Caki2 (cell line): Measurements from ENCODE around the gene RAB33B. TPM values are rescaled to one million over a fixed set of nuclear protein-coding genes. Genes with fewer than 3 reads are reported as not detected.
A peak's percentile ranks its signal among the peaks of the same experiment; 100 is the strongest.
"Not testable (repeated sequence)": the region's sequence is repeated elsewhere in the genome, so short reads cannot be mapped to it uniquely, and the experiment has no call there.

Experiments used
- DNase-seq: peaks from one replicate; pipeline ENCODE4 v3.0.0-alpha.2; 2015; ENCODE audit warnings: low read depth
- in situ Hi-C: cut with HindIII; loops from 2 replicates; pipeline ENCODE4 v1.10.0; 2016; ENCODE audit warnings: low sequenced_read_pairs, low pct_unique_long_range_greater_than_20kb, mixed read lengths
- total RNA-seq: library from RNA; depleted of rRNA; stranded (reverse); fragments of >200 nt; shearing (Covaris generic); gene quantifications from 2 replicates; pipeline ENCODE4 v1.2.3, GENCODE V29; 2014; ENCODE audit warnings: low replicate concordance

Gene RAB33B
- total RNA-seq, 1 experiment from 2014 or later, result 9.5 TPM

DNA sequence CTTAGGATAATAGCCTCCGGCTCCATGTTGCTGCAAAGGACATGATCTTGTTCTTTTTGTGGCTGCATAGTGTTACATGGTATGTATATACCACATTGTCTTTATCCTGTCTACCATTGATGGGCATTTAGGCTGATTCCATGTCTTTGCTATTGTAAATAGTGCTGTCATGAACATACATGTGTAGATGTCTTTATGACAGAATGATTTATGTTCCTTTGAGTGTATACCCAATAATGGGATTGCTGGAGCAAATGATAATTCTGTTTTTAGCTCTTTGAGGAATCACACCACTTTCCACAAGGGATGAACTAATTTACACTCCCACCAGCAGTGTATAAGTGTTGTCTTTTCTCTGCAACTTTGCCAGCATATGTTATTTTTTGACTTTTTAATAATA is 4.6 kb downstream of the RAB33B start:
- no peak for DNase-seq
- in situ Hi-C loops, result no loop called here

DNA sequence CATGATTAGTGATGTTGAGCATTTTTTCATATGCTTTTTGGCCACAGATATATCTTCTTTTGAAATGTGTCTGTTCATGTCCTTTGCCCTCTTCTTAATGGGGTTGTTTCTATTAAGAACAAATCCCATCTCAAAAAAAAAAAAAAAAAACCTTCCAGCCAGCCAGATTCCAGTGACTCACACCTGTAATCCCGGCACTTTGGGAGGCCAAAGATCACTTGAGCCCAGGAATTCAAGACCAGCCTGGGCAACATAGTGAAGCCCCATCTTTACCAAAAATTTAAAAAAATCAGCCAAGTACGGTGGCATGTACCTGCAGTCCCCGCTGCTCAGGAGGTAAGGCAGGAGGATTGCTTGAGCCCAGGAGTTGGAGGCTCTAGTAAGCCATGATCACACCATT is 5.1 kb downstream of the RAB33B start:
- peak; percentile 55 for DNase-seq
- in situ Hi-C loops, result no loop called here

DNA sequence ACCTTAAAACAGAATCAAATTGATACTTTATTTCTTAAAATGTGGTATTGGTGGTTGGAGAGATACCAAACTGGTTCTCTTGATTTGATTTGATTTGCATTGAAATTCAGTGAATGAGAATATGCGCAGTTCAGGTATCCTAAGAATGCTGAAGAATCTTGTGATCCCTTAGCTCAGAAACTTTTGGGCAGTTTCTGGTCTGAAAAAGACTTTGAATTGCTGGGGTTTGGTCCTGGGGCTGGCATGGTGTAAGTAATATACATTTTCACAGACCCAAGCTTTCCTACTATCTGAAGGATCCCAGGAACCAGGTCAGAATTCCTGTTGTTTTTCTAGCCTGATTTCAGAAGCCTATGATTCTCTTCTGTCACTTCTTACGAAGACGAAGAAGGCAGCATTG is 6.6 kb downstream of the RAB33B start:
- in situ Hi-C loops, result no loop called here
- no peak for DNase-seq

DNA sequence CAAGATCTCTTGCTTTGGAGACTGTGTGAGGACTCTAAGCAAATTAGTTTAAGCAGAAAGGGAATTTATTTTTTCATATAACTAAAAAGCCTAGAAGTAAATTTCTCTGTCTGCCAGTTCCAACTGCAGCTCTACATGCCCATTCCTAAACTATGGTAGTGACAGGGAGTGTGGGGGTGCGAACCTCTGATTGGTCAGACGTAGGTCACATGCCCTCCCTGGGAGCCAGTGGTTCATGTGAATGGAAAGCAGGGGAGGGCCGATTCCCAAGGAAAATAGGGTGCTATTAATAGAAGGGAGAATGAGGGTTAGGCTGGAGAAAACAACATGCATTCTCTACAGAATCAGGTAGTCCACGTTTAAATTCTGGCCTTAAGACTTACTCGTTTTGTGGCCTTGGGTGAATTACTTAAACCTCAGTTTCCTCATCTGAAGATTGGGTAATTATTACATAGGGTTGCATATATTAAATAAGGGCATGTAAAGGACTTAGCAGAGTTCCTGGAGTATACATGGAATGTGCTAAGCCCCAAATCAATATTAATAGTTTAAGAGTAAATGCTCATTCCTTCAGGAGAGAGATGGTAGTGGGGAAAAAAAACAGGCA is 7.2 kb downstream of the RAB33B start:
- in situ Hi-C loops, result no loop called here

DNA sequence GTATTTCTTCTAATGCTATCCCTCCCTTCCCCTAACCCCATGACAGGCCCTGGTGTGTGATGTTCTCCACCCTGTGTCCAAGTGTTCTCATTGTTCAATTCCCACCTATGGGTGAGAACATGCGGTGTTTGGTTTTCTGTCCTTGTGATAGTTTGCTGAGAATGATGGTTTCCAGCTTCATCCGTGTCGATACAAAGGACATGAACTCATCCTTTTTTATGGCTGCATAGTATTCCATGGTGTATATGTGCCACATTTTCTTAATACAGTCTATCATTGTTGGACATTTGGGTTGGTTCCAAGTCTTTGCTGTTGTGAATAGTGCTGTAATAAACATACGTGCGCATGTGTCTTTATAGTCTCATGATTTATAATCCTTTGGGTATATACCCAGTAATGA is 10.6 kb downstream of the RAB33B start:
- in situ Hi-C loops, DNase-seq: not testable (repeated sequence)

More for the DNA sequence above, 7.2 kb downstream of the RAB33B start:
- no peak for DNase-seq

DNA sequence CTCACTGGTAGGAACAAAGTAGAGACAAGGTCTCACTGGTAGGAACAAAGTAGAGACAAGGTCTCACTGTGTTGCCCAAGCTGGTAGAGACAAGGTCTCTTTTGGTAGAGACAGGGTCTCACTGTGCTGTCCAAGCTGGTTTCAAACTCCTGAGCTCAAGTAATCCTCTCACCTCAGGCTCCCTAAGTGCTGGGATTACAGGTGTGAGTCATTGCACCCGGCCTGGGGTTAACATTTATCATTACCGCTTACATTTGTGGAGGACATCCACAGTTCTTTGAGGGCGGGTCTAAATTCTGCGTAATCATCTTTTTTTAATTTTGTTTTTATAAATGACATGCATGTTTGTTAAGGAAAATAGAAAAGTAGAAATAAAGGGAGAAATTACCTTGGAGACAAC is 12.0 kb downstream of the RAB33B start:
- in situ Hi-C loops, result no loop called here
- DNase-seq, result no peak

DNA sequence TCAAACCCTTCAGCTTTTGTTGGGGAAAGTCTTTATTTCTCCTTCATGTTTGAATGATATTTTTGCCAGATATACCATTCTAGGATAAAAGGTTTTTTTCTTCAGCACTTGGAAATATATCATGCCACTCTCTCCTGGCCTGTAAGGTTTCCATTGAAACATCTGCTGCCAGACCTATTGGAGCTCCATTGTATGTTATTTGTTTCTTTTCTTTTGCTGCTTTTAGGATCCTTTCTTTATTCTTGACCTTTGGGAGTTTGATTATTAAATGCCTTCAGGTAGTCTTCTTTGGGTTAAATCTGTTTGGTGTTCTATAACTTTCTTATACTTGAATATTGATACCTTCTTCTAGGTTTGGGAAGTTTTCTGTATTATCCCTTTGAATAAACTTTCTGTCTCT is 14.8 kb downstream of the RAB33B start:
- DNase-seq, in situ Hi-C loops: not testable (repeated sequence)

DNA sequence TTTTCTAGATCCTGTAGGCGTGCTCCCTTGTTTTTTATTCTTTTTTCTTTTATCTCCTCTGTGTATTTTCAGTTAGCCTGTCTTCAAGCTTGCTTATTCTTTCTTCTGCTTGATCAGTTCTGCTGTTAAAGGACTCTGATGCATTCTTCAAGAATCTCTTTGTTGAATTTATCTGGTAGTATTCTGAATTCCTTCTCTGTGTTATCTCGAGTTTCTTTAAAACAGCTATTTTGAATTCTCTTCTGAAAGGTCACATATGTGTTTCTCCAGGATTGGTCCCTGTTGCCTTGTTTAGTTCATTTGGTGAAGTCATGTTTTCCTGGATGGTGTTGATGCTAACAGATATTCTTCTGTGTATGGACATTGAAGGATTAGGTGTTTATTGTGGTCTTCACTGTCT is 15.3 kb downstream of the RAB33B start:
- DNase-seq, result no peak
- in situ Hi-C loops, result no loop called here

DNA sequence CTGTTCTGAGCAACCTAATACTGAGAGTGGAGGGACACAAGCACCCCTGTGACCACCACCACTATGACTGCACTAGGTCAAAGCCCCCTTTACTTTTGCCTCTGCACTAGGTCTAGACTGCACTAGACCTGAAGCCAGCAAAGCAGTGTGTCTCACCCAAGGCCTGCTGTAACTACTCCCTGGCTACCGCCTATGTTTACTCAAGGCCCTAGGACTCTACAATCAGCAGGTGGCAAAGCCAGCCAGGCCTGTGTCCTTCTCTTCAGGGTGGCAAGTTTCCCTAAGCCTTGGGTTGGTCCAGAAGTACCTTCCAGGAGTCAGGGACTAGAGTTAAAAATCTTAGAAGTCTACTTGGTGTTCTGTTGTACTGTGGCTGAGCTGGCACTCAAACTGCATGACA is 15.9 kb downstream of the RAB33B start:
- no peak for DNase-seq
- in situ Hi-C loops, result no loop called here

DNA sequence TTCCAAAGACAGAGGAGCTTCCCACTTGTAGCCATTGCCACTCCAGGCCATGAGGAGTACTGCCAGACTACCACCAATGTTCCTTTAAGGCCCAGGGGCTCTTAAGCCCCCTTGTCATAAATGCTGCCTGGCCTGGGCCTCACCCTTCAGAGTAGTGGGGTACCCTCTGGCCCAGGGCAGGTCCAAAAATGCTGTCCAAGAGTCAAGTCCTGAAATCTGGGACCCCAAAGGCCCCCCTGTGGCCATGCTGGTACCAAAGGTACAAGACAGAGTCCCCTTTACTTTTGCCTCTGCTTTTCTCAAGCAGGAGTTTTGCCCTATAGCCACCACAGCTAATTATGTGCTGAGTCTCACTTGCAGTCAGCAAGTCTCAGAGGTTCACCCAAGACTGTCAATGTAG is 16.4 kb downstream of the RAB33B start:
- no peak for DNase-seq
- in situ Hi-C loops, result no loop called here

DNA sequence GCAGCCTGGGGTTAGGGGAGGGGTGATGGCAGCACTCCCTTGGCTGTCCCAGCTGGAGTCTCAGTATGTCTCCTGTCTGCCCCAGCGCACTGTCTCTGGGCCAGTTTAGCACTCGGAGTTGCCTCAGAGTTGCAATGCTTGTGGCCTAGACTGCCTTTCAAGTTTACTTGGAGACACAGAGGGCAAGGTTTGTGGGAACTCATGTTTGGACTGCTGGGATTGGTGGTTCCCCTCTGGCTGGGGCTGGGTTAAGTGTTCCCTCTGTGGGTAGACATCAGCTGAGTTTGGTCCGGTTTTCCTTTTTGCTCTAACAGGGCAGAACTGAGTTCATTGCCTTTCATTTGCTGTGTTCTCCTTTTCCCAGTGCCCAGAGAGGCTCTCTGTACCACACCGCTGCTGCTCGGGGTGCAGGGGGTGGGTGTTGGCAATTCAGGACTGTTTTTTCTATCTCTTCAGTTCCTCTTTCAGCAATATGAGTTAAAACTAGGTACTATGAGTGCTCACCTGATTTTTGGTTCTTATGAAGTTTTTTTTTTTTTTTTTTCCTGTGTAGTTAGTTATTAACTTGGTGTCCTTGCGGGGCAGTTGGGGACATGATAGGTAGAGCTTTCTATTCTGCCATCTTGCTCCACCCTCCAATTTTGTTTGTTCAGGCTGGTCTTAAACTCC is 17.2 kb downstream of the RAB33B start:
- in situ Hi-C loops, result no loop called here
- DNase-seq, result no peak

DNA sequence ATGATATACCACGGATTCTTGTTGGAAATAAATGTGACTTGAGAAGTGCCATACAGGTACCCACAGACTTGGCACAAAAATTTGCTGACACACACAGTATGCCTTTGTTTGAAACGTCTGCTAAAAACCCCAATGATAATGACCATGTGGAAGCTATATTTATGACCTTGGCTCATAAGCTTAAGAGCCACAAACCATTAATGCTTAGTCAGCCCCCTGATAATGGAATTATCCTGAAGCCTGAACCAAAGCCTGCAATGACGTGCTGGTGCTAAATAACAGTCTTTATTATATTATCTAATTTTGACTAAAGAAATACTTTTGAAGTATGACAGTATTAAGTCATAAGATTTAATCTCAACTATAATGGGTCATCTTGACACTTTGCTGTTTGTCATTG is 18.9 kb downstream of the RAB33B start:
- in situ Hi-C loops, result no loop called here

DNA sequence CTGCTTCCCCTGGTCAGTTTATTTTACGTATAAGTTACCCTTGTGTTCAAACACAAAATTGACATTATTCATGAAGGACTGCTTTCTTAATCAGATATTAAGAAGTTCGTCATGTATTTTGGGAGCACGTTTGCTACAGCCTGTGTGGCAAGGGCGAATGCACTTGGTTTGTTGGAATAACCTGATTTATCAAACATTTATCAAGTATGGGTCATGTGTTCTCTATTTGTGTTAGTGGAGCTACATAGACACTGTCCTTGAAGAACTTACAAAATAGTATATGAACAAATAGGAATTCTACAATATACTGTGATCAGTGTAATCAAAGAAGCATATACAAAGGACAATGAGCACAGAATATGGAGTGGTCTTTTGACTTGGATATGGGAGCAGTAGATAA is 22.4 kb downstream of the RAB33B start:
- in situ Hi-C loops, result no loop called here
- DNase-seq, result no peak

More for the DNA sequence above, 18.9 kb downstream of the RAB33B start:
- DNase-seq, result no peak

DNA sequence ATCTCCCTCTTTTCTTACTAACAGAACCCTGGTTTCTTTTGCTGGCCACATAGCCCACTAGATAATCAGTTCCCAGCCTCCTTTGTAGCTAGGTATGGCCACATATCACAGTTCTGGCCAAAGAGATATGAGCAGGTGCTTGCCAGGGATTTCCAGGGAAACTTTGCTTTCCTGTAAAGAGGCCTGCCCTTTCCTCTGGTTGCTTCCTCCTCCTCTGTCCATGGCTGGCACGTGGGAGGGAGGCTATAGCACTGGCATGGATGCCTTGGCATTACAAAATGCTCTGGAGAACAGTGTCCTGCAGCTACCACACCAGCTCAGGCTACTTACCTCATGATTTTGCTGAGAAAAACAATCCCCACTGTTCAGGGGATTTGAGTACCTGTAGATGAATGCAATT is 27.5 kb downstream of the RAB33B start:
- in situ Hi-C loops, result no loop called here
- DNase-seq, result no peak

DNA sequence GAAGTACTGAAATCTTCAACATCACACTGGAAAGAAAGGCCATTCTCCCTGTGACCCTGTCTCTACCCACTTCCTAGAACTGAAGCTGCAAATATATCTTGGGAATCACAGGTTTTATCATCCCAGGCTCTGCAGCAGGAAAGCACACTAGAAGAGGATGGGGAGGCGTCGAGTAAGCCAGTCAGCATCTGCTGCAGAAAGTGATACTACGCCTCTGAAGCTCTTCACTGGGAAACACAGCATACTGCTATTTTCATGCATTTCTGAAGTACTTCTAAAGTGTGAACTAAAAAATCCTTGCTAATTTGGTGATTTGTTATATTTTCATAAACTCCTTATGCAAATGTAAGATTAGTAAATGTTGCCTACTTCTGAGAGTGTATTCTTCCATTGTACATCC is 29.1 kb downstream of the RAB33B start:
- in situ Hi-C loops, result no loop called here
- DNase-seq, result no peak

DNA sequence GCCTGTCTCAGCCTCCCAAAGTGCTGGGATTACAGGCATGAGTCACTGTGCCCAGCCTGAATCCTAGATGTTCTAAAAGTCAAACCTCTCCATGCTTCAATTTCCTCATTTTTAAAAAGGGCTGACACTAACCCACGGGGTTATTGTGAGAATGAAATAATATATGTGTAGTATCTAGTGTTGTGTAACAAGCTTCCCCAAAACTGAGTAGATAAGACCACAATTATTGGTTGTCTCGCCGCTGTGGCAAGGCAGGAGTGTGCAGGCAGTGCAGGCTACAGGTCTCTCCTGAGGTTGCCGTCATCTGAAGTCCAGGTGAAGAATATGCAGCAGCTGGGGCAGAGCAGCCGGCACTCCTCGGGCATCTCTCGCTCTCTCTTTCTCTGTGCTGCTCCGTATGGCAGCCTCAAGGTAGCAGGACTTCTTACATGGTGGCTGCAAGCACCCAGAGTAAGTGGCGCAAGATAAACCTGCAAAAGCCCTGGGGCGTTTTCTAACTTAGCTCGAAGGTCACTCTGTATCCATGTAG is 30.9 kb downstream of the RAB33B start:
- in situ Hi-C loops, result no loop called here
- DNase-seq, result no peak

DNA sequence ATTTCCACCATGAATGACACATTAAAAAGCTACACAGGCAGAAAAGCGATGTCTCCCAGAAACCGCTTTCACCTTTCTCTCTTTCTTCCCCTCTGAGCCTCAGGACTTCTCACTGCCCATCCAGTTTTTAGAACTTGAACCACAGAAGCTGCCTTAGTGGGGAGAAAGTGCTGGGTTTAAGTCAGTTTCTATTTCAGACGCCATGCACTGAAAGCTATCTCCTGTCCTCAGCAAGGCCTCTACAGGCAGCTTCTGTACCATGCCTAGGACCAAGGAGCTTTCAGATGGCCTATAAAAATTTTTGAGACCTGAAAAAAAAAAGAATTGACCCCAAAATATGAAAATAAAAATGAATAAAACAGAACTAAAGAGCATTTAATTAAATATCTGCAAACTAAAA is 34.5 kb downstream of the RAB33B start:
- in situ Hi-C loops, result no loop called here
- DNase-seq, result no peak

DNA sequence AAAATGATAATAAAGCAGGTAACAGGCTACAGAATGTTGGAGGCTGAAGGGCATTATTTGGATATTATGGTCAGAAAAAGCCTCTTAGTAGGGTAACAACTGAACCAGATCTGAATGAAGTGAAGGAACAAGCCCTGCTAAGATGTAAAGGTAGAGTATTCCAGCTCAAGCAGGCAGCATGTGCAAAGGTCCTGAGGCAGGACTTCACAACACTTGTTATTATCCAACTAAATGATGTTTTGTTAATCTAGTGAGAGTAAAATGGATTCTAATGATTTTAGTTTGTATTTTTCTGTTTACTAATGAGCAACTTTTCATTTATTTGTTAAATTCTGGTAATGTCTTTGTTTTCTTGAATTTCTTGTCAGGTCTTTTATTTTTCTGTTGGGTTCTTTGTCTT is 35.7 kb downstream of the RAB33B start:
- in situ Hi-C loops, result no loop called here
- no peak for DNase-seq

DNA sequence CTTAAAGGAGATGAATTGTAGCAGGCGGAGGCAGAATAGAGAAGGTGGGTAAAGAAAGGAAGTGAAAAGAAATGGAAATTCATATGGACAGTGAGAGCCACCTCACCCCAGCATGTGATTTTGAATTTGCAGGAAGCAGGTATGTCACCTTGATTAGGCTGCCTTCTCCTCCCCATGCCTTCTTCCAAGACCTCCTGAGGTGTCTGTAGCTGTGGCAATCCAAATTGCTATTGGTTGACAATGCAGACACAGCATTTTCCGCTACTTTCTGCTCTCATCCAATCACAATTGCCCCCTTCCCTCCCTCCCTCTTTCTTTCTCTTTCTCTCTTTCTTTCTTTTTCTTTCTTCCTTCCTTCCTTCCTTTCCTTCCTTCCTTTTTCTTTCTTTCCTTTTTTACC is 38.5 kb downstream of the RAB33B start:
- DNase-seq, result no peak
- in situ Hi-C loops, result no loop called here

DNA sequence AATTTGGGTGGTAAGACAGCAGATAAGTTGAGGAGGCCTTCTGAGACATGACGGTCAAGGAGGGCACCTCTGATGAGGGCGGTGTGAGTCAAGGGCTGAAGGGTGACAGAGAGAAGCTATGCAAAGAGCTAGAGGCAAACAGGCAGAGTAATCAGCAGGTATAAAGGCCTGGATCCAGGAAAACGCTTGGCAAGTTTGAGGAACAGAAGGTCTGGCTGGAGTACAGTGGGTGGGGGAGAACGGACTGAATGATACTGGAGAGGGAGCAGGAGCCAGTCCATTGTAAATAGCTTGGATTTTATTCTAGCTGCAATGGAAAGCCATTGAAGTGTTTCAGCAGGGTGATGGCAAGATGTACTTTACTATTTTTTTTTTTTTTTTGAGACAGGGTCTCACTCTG is 39.3 kb downstream of the RAB33B start:
- in situ Hi-C loops, result no loop called here
- DNase-seq, result no peak
